Endothelial cell of umbilical vein (primary cell): Measurements from ENCODE around the gene CCDC40. TPM values are rescaled to one million over a fixed set of nuclear protein-coding genes. Genes with fewer than 3 reads are reported as not detected.

ENCODE experiments used
- BruUV-seq: library from RNA; stranded (reverse); fragments of 400-500 nt; replicated peaks from 2 replicates; lab custom pipeline; 2021; lab: Mats Ljungman, UMichigan
- CTCF ChIA-PET: fragments of 300-600, 350-600 bp; sonication (Branson Sonifier 250); formaldehyde crosslinking; loops from one replicate; lab custom pipeline; 2021; ENCODE audit warnings: antibody characterized with exemption, inconsistent platforms; lab: Charles Lee
- POLR2A ChIA-PET: fragments of 300-600, 350-600 bp; sonication (Branson Sonifier 250); formaldehyde crosslinking; loops from one replicate; lab custom pipeline; 2021; ENCODE audit warnings: antibody characterized with exemption, inconsistent platforms; lab: Charles Lee
- DNase-seq: peaks from one replicate; pipeline ENCODE4 v3.0.0-alpha.2; 2011; ENCODE audit warnings: low read depth, low spot score
- FAIRE-seq: peaks from 2 replicates; lab custom pipeline; 2011; peaks lifted over from hg19 to GRCh38; lab: Jason Lieb, UNC
- H2AFZ ChIP-seq: 2 replicates; pipeline ENCODE4 v1.6.0; 2012; ENCODE audit warnings: low read depth, low read length, control low read depth, inconsistent platforms
- H3K27ac ChIP-seq: 2 replicates; pipeline ENCODE4 v1.5.1; 2011; ENCODE audit warnings: low read depth, mild to moderate bottlenecking, control low read depth, low read length, moderate library complexity; ENCODE audit not compliant: insufficient read depth
- H3K27me3 ChIP-seq, 2 experiments: 2 replicates each; pipeline versions ENCODE4 v1.6.0 to v1.6.1; 2011; ENCODE audit warnings: low read length in 2 of 2, mixed read lengths in 1 of 2; ENCODE audit not compliant: control insufficient read depth in 2 of 2, insufficient read depth in 2 of 2
- H3K36me3 ChIP-seq, 2 experiments: 2 replicates in 1 of 2; 3 replicates in 1 of 2; pipeline ENCODE4 v1.5.1; 2011; ENCODE audit warnings: low read length in 2 of 2, mild to moderate bottlenecking in 1 of 2, moderate library complexity in 1 of 2; ENCODE audit not compliant: control insufficient read depth in 2 of 2, insufficient read depth in 2 of 2; ENCODE audit errors: extremely low read depth in 1 of 2
- H3K4me1 ChIP-seq: 3 replicates; pipeline ENCODE4 v1.5.1; 2011; ENCODE audit warnings: mild to moderate bottlenecking, low read length; ENCODE audit not compliant: control insufficient read depth, insufficient read depth; ENCODE audit errors: extremely low read depth
- H3K4me2 ChIP-seq: 2 replicates; pipeline ENCODE4 v1.6.1; 2011; ENCODE audit warnings: low read length, control low read depth, mixed read lengths; ENCODE audit not compliant: insufficient read depth
- H3K4me3 ChIP-seq, 3 experiments: fragments of 200-600 bp in 1 of 3; sonication (generic), shearing (Covaris generic) in 1 of 3; replicated peaks in 1 of 3; 2 replicates each; pipeline ENCODE4 v1.5.1; 2011 to 2016; ENCODE audit warnings: control low read depth in 3 of 3, low read length in 3 of 3, mild to moderate bottlenecking in 2 of 3, inconsistent platforms in 1 of 3, low read depth in 1 of 3, moderate library complexity in 1 of 3; ENCODE audit not compliant: insufficient read depth in 1 of 3
- H3K79me2 ChIP-seq: 2 replicates; pipeline ENCODE4 v1.6.0; 2012; ENCODE audit warnings: low read length, inconsistent platforms; ENCODE audit not compliant: control insufficient read depth, insufficient read depth
- H3K9ac ChIP-seq: replicated peaks from 2 replicates; pipeline ENCODE3; 2011; ENCODE audit warnings: low read length, control low read depth; ENCODE audit not compliant: insufficient read depth; ENCODE audit errors: extremely low read depth
- H3K9me1 ChIP-seq: replicated peaks from 3 replicates; pipeline ENCODE4 v1.6.0; 2011; ENCODE audit warnings: mild to moderate bottlenecking, low read length; ENCODE audit not compliant: control insufficient read depth, insufficient read depth; ENCODE audit errors: extremely low read depth
- H3K9me3 ChIP-seq: replicated peaks from 2 replicates; pipeline ENCODE4 v1.5.1; 2012; ENCODE audit warnings: low read length, inconsistent platforms; ENCODE audit not compliant: control insufficient read depth, insufficient read depth
- H4K20me1 ChIP-seq: replicated peaks from 2 replicates; pipeline ENCODE3; 2011; ENCODE audit warnings: mild to moderate bottlenecking, low read length; ENCODE audit not compliant: control insufficient read depth, insufficient read depth; ENCODE audit errors: extremely low read depth
- CTCF ChIP-seq, 2 donors: IDR thresholded peaks; 1 replicate in 1 of 2; 2 replicates in 1 of 2; pipeline ENCODE4 v1.5.1; 2011; ENCODE audit warnings: low read length in 2 of 2, mild to moderate bottlenecking in 2 of 2, moderate library complexity in 2 of 2, control low read depth in 1 of 2, inconsistent platforms in 1 of 2, low read depth in 1 of 2; ENCODE audit not compliant: insufficient read depth in 1 of 2; ENCODE audit errors: extremely low read depth in 1 of 2
- EZH2 ChIP-seq: IDR thresholded peaks from 2 replicates; pipeline ENCODE4 v1.6.1; 2012; ENCODE audit warnings: borderline replicate concordance, low read depth, mild to moderate bottlenecking, moderate library complexity, low read length, inconsistent platforms; ENCODE audit not compliant: severe bottlenecking
- FOS ChIP-seq: IDR thresholded peaks from 2 replicates; pipeline ENCODE4 v1.6.1; 2011; ENCODE audit warnings: mild to moderate bottlenecking, low read length, moderate library complexity, borderline replicate concordance; ENCODE audit not compliant: insufficient read depth
- GATA2 ChIP-seq: IDR thresholded peaks from 2 replicates; pipeline ENCODE4 v1.7.0; 2011; ENCODE audit warnings: low read depth, mild to moderate bottlenecking, moderate library complexity, mixed read lengths, low read length; ENCODE audit not compliant: insufficient read length, insufficient read depth
- JUN ChIP-seq: IDR thresholded peaks from 2 replicates; pipeline ENCODE4 v1.6.1; 2011; ENCODE audit warnings: borderline replicate concordance, low read depth; ENCODE audit not compliant: insufficient read length, insufficient read depth
- MAX ChIP-seq: IDR thresholded peaks from 2 replicates; pipeline ENCODE4 v1.6.1; 2011; ENCODE audit not compliant: insufficient read depth, insufficient read length
- MYC ChIP-seq: IDR thresholded peaks from one replicate; pipeline ENCODE4 v1.6.1; 2011; ENCODE audit warnings: mild to moderate bottlenecking, low read depth, low read length
- POLR2A ChIP-seq: IDR thresholded peaks from 2 replicates; pipeline ENCODE4 v1.6.1; 2012; ENCODE audit warnings: low read depth, mild to moderate bottlenecking, control low read depth, low read length
- POLR2AphosphoS5 ChIP-seq: IDR thresholded peaks from 2 replicates; pipeline ENCODE4 v1.6.1; 2012; ENCODE audit warnings: low read depth, mild to moderate bottlenecking, control low read depth, low read length, moderate library complexity; ENCODE audit not compliant: insufficient read depth
- dilution Hi-C: fragments of 300-500 bp; cut with MboI; formaldehyde crosslinking; loops from one replicate; pipeline ENCODE4 v1.15.0; 2019; ENCODE audit warnings: low sequenced_read_pairs; ENCODE audit not compliant: extremely low pct_ligation_motif_present
- intact Hi-C: fragments of 100-400 bp; cut with micrococcal nuclease; formaldehyde crosslinking; loops from one replicate; pipeline ENCODE4 v1.10.0; 2022
- polyA plus RNA-seq, 4 experiments: library from polyadenylated mRNA; depleted of rRNA in 3 of 4; stranded (reverse) in 3 of 4; unstranded in 1 of 4; fragments of >200 nt; gene quantifications; 2 replicates each; pipeline versions ENCODE4 v1.2.1 to v1.2.3, GENCODE V29; 2011 to 2012; ENCODE audit warnings: missing spikeins in 1 of 4
- total RNA-seq: library from RNA; stranded (reverse); gene quantifications from 2 replicates; pipeline ENCODE4 v1.2.3, GENCODE V29; 2021

CCDC40 gene
- total and polyA plus RNA-seq, 2 donors (not counting 3 experiments of a cell fraction or from before 2014, with no cell fraction given) = 1.4 to 5.5 TPM

- Histone ChIP-seq H3K4me3 (peak overlapping the region; percentile 57 to 76 (median 59)), H4K20me1 (no peaks in the 10 kb centered on the region), H3K4me1 (peaks cover 7% of the 10 kb centered on the region), H3K9me1 (no peaks in the 10 kb centered on the region), H3K4me2 (peak overlapping the region; percentile 84), H3K27me3 (no peaks in the 10 kb centered on the region), H2AFZ (peak overlapping the region; percentile 34), H3K9me3 (no peaks in the 10 kb centered on the region), H3K27ac (peak overlapping the region; percentile 71), H3K79me2 (peaks cover 36% of the 10 kb centered on the region), H3K36me3 (no peaks in the 10 kb centered on the region), H3K9ac (peak overlapping the region; percentile 80)
- ChIA-PET POLR2A (interaction anchor here (0.7 kb wide), 2 partner anchors 12 to 944 kb away, joined by 3 to 4 read pairs; no protein-coding TSS in a partner anchor), CTCF (interaction anchor here (1.2 to 3.3 kb wide), 2 partner anchors 26 to 67 kb away, joined by 3 to 20 read pairs; partner anchors contain the start of gene GAA)
- DNase-seq (peak; percentile 68), FAIRE-seq (peak; percentile 82)
- dilution Hi-C loops = no loop called here
- TF ChIP-seq JUN (no peak), EZH2 (no peak), GATA2 (no peak), POLR2AphosphoS5 (peak; percentile 33)
- TSS peak; percentile 20 for BruUV-seq
- intact Hi-C loops = loop anchor here (1.0 kb wide), 1 partner anchor 27 kb away; no protein-coding TSS in a partner anchor
Measured at GRCh38 chr17:80034791-80035686, 1.4 kb upstream of the CCDC40 start.

GRCh38 chr17:80035687-80035936, 830 bp upstream of the CCDC40 start, which contains the start of gene TBC1D16:
Gene TBC1D16, minus strand, starts transcription at chr17:80035872. Its CDS starts 22,325 bp downstream, at chr17:80013547.
- DNase-seq (no peak), FAIRE-seq (no peak)
- Histone ChIP-seq H3K36me3 (no peaks in the 10 kb centered on the region), H2AFZ (peak within 1 kb of the TSS; percentile 80), H3K9me1 (no peaks in the 10 kb centered on the region), H3K9me3 (no peaks in the 10 kb centered on the region), H3K4me3 (peak within 1 kb of the TSS; percentile 59 to 86 (median 76)), H4K20me1 (no peaks in the 10 kb centered on the region), H3K4me1 (peaks cover 7% of the 10 kb centered on the region), H3K9ac (peak within 1 kb of the TSS; percentile 80), H3K4me2 (peak within 1 kb of the TSS; percentile 84), H3K27ac (peak within 1 kb of the TSS; percentile 71), H3K79me2 (peaks cover 32% of the 10 kb centered on the region), H3K27me3 (no peaks in the 10 kb centered on the region)
- POLR2A ChIA-PET = no interaction called here
- intact Hi-C loops (loop anchor here (1.0 kb wide), 1 partner anchor 27 kb away; no protein-coding TSS in a partner anchor), dilution Hi-C loops (no loop called here)
- BruUV-seq = no TSS peak
- no peak for TF ChIP-seq GATA2
- TF ChIP-seq CTCF (IDR thresholded peaks at IDR 0.05; ENCODE audit: extremely low read depth in 1 of 2, insufficient read depth in 1 of 2, low read depth in 1 of 2, low read length in 2 of 2) = no peak
- TF ChIP-seq EZH2 = no peak
- peak; percentile 74 for TF ChIP-seq POLR2AphosphoS5
- TF ChIP-seq MYC = no peak
- peak; percentile 69 for TF ChIP-seq POLR2A
- TF ChIP-seq JUN = no peak
- TF ChIP-seq MAX = no peak
- no peak for TF ChIP-seq FOS
- CTCF ChIA-PET = interaction anchor here (1.2 to 3.3 kb wide), 2 partner anchors 27 to 66 kb away, joined by 3 to 20 read pairs; partner anchors contain the start of gene GAA
